ENCODE measurements around the gene GATAD2A.

GATAD2A gene

DNA sequence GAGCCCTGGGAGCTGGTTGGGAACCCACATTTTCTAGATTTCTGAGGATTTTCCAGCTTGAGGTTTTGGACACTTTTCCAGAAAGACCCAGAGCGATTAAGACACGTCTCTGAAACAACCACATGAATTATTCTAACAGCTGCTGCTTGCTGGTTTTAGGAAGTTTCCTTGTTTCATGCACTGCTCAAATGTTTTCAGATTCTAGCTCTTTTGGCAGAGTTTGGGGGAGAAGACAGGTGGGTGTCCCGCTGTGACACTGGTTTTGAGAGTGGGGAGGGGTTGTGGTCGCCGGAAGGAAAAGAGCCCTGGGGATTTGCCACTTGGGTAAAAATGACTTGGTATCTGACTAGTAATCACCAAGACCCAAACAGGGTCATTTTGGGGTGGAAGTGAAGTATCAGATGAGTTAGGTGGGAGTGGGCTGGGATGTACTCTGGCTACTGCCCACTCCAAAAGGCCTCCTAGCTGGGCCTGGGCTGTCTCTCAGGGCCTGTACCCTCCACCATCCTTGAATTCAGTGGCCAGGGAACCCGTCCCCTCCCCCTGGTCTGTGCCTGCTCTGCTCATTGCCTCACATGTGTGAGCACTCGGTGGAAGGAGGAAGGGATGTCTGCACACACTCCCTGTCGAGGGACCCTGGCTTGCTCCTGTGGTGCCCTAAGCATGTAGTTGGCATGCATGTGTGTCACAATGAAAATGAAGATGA, 13.2 kb downstream of the GATAD2A start:
- Histone ChIP-seq H3K79me2 (ENCODE audit: insufficient read depth, low read depth) (peaks cover 97% of the 10 kb centered on the region), H3K4me2 (no peak overlapping the region), H3K27ac (no peak overlapping the region), H4K20me1 (ENCODE audit: insufficient read depth) (peaks cover 25% of the 10 kb centered on the region; the same call in 1 of the 2 replicates), H3K4me3 (IDR thresholded peaks at IDR 0.05; ENCODE audit: insufficient read depth, low read depth, low read length) (no peak overlapping the region), H3K9ac (no peak overlapping the region), H3K36me3 (ENCODE audit: insufficient read depth) (no peaks in the 10 kb centered on the region), H3K4me1 (ENCODE audit: low read depth, poor library complexity, severe bottlenecking) (no peaks in the 10 kb centered on the region), H3K27me3 (ENCODE audit: insufficient read depth, low read depth) (no peaks in the 10 kb centered on the region), H2AFZ (ENCODE audit: low read depth) (no peak overlapping the region)
- TF ChIP-seq, protein P1, sequence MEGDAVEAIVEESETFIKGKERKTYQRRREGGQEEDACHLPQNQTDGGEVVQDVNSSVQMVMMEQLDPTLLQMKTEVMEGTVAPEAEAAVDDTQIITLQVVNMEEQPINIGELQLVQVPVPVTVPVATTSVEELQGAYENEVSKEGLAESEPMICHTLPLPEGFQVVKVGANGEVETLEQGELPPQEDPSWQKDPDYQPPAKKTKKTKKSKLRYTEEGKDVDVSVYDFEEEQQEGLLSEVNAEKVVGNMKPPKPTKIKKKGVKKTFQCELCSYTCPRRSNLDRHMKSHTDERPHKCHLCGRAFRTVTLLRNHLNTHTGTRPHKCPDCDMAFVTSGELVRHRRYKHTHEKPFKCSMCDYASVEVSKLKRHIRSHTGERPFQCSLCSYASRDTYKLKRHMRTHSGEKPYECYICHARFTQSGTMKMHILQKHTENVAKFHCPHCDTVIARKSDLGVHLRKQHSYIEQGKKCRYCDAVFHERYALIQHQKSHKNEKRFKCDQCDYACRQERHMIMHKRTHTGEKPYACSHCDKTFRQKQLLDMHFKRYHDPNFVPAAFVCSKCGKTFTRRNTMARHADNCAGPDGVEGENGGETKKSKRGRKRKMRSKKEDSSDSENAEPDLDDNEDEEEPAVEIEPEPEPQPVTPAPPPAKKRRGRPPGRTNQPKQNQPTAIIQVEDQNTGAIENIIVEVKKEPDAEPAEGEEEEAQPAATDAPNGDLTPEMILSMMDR (conservative IDR thresholded peaks at IDR 0.05; ENCODE audit: low read depth, low read length): no peak

DNA sequence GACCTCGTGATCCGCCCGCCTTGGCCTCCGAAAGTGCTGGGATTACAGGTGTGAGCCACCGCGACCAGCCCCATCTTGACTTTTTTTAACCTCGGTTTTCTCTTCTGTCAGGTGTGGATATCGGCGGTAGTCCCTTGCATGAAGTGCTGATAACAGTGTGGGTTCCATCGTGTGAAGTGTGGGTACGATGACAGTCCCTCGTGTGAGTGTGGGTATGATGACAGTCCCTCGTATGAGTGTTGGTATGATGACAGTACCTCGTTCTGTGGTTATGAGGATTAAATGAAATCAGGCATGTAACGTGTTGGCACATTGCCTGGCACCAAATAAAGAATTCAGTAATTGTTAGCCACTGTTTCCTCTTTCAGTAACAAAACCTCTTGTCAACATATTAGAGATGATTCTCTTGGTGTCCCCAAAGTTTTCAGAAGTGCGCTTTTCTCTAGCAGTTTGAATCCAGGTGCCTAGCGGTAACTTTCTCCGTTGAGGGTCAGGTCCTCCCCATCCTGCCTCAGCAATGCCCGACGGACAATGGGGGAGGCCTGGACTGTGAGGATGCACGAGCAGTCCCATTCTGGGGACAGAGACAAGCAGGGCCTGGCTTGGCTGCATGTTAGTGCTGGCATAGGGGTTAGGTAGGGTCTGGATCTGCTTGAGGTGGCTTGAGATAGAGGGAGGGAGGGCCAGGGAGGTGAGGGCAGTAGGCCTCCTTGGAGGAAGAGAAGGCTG, 15.3 kb downstream of the GATAD2A start:
- Histone ChIP-seq H3K4me2 (no peak overlapping the region), H3K79me2 (ENCODE audit: insufficient read depth, low read depth) (peaks cover 97% of the 10 kb centered on the region), H3K4me1 (ENCODE audit: low read depth, poor library complexity, severe bottlenecking) (no peaks in the 10 kb centered on the region), H4K20me1 (ENCODE audit: insufficient read depth) (peaks cover 19% of the 10 kb centered on the region; the same call in 1 of the 2 replicates), H3K27me3 (ENCODE audit: insufficient read depth, low read depth) (no peaks in the 10 kb centered on the region), H3K9ac (no peak overlapping the region), H2AFZ (ENCODE audit: low read depth) (no peak overlapping the region), H3K4me3 (IDR thresholded peaks at IDR 0.05; ENCODE audit: insufficient read depth, low read depth, low read length) (no peak overlapping the region), H3K27ac (no peak overlapping the region), H3K36me3 (ENCODE audit: insufficient read depth) (no peaks in the 10 kb centered on the region)
- TF ChIP-seq, protein P1 (conservative IDR thresholded peaks at IDR 0.05; ENCODE audit: low read depth, low read length): no peak

DNA sequence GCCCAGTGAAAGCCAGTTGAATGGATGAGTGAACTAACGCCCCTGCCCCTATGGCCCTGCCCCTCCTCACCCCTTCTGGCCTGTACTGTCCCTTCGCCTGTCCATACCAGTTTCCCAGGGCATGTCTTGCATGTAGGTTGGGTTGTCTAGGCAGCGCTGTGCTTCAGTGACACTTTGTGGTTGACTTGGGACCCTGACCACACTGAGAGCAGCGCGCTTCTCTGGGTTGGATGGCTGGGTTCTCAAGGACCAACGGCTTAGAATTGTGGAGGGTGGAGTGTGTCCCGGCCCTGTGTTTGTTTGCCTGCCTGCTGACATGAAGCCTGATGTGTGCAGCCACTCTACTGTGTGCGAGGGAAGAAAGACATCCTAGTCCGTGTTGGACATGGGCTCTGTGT, 15.8 kb downstream of the GATAD2A start:
- no peaks in the 10 kb centered on the region for H3K4me1 ChIP-seq (ENCODE audit: low read depth, poor library complexity, severe bottlenecking)
- no peak overlapping the region for H3K4me2 ChIP-seq
- no peaks in the 10 kb centered on the region for H3K27me3 ChIP-seq (ENCODE audit: insufficient read depth, low read depth)
- TF ChIP-seq, protein P1 (conservative IDR thresholded peaks at IDR 0.05; ENCODE audit: low read depth, low read length): no peak
- no peak overlapping the region for H3K9ac ChIP-seq
- H3K79me2 ChIP-seq (ENCODE audit: insufficient read depth, low read depth): peaks cover 97% of the 10 kb centered on the region
- H3K36me3 ChIP-seq (ENCODE audit: insufficient read depth): no peaks in the 10 kb centered on the region
- H3K4me3 ChIP-seq (IDR thresholded peaks at IDR 0.05; ENCODE audit: insufficient read depth, low read depth, low read length): no peak overlapping the region
- H3K27ac ChIP-seq: no peak overlapping the region
- no peak overlapping the region for H2AFZ ChIP-seq (ENCODE audit: low read depth)
- H4K20me1 ChIP-seq (ENCODE audit: insufficient read depth): peaks cover 19% of the 10 kb centered on the region; the same call in 1 of the 2 replicates

DNA sequence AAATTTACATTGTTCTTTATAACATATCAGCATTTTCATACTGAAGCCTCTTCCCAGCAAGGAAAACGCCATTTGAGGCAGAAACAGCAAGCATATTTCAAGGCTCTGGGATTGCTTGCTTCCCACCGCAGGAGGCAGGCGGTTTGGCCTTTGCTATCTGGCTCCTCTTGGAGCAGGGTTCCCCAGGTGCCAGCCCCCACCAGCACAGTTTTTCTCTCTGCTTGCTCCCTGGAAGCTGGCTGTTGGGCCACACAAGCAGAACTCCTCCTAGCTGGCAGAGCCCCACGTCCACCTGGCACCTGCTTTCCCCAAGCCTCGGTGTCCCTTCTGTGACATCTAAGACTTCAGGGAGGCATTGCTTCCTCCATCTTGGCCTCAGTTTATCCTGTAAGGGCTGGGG, 16.7 kb downstream of the GATAD2A start:
- H3K4me3 ChIP-seq (IDR thresholded peaks at IDR 0.05; ENCODE audit: insufficient read depth, low read depth, low read length): no peak overlapping the region
- no peak overlapping the region for H2AFZ ChIP-seq (ENCODE audit: low read depth)
- H3K27me3 ChIP-seq (ENCODE audit: insufficient read depth, low read depth): no peaks in the 10 kb centered on the region
- no peak overlapping the region for H3K27ac ChIP-seq
- no peak overlapping the region for H3K4me2 ChIP-seq
- H3K4me1 ChIP-seq (ENCODE audit: low read depth, poor library complexity, severe bottlenecking): no peaks in the 10 kb centered on the region
- peaks cover 14% of the 10 kb centered on the region; the same call in 1 of the 2 replicates for H4K20me1 ChIP-seq (ENCODE audit: insufficient read depth)
- no peak overlapping the region for H3K9ac ChIP-seq
- peaks cover 97% of the 10 kb centered on the region for H3K79me2 ChIP-seq (ENCODE audit: insufficient read depth, low read depth)
- TF ChIP-seq, protein P1 (conservative IDR thresholded peaks at IDR 0.05; ENCODE audit: low read depth, low read length): no peak
- H3K36me3 ChIP-seq (ENCODE audit: insufficient read depth): no peaks in the 10 kb centered on the region
